Measurements from ENCODE around the gene LDLRAD3.

DNA sequence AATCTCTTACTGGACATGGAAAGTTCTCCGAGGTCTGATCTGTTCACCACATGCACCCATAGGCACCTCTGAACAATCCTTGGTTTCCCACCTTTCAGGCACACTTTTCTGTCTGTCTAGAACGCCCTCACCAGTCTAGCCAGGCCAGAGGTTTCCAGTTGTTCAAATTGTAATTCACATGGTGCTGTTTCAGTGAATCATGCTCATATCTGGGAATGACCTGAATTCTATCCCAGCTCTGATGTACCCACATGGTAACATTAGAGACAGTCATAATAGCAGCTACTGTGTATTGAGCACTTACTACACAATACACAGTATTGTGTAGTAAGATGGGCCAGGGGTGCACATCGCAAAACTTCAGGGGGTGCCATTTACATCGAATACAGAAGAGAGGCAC, 207.1 kb downstream of the LDLRAD3 start:
- TF ChIP-seq, protein P1, sequence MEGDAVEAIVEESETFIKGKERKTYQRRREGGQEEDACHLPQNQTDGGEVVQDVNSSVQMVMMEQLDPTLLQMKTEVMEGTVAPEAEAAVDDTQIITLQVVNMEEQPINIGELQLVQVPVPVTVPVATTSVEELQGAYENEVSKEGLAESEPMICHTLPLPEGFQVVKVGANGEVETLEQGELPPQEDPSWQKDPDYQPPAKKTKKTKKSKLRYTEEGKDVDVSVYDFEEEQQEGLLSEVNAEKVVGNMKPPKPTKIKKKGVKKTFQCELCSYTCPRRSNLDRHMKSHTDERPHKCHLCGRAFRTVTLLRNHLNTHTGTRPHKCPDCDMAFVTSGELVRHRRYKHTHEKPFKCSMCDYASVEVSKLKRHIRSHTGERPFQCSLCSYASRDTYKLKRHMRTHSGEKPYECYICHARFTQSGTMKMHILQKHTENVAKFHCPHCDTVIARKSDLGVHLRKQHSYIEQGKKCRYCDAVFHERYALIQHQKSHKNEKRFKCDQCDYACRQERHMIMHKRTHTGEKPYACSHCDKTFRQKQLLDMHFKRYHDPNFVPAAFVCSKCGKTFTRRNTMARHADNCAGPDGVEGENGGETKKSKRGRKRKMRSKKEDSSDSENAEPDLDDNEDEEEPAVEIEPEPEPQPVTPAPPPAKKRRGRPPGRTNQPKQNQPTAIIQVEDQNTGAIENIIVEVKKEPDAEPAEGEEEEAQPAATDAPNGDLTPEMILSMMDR (conservative IDR thresholded peaks at IDR 0.05 in 1 of 2, IDR thresholded peaks at IDR 0.05 in 1 of 2; ENCODE audit: extremely low read depth in 1 of 2, insufficient read depth in 1 of 2, low read depth in 1 of 2, low read length in 2 of 2), result no peak
- TF ChIP-seq EZH2 (IDR thresholded peaks at IDR 0.05; ENCODE audit: borderline replicate concordance, low read length), result no peak

All from mammary epithelial cell (primary cell).